ENCODE measurements around the gene RAB5A. TPM values are rescaled to one million over a fixed set of nuclear protein-coding genes. Genes with fewer than 3 reads are reported as not detected.
"Not testable (repeated sequence)": the region's sequence is repeated elsewhere in the genome, so short reads cannot be mapped to it uniquely, and the experiment has no call there.

Gene RAB5A
- total RNA-seq, 4 donors from 2014 or later, result 59.2 to 88.3 (median 78.4) TPM

- H3K4me3 ChIP-seq, result no peak overlapping the region
Measured at GRCh38 chr3:20013396-20013795, 66.5 kb downstream of the RAB5A start.

GRCh38 chr3:20015525-20015924 lies 68.6 kb downstream of the RAB5A start:
- Histone ChIP-seq H3K36me3 (no peaks in the 10 kb centered on the region), H3K9me3 (no peaks in the 10 kb centered on the region), H3K27me3 (no peaks in the 10 kb centered on the region), H3K27ac (no peak overlapping the region), H3K4me3 (no peak overlapping the region), H3K4me1 (no peaks in the 10 kb centered on the region)
- 88 to 100% methylated on average over 1 of the region's 1 CpG for WGBS, 2 donors (ENCODE audit: low coverage in 1 of 2)
- no peak for ATAC-seq
- TF ChIP-seq POLR2AphosphoS5 (IDR thresholded peaks at IDR 0.05), result no peak
- TF ChIP-seq EP300 (IDR thresholded peaks at IDR 0.05), result no peak
- TF ChIP-seq CTCF (IDR thresholded peaks at IDR 0.05), result no peak
- no peak for TF ChIP-seq POLR2A (IDR thresholded peaks at IDR 0.05)

More at GRCh38 chr3:20013396-20013795, 66.5 kb downstream of the RAB5A start:
- H3K36me3 ChIP-seq, result no peaks in the 10 kb centered on the region
- H3K9me3 ChIP-seq, result no peaks in the 10 kb centered on the region
- WGBS, 2 donors (ENCODE audit: low coverage in 1 of 2), result 86 to 90% methylated on average over 1 of the region's 1 CpG
- H3K27me3 ChIP-seq, result no peaks in the 10 kb centered on the region
- no peak for TF ChIP-seq CTCF (IDR thresholded peaks at IDR 0.05)
- no peak for TF ChIP-seq POLR2AphosphoS5 (IDR thresholded peaks at IDR 0.05)
- TF ChIP-seq POLR2A (IDR thresholded peaks at IDR 0.05), result no peak
- no peak for TF ChIP-seq EP300 (IDR thresholded peaks at IDR 0.05)
- ATAC-seq, result no peak
- H3K27ac ChIP-seq, result no peak overlapping the region
- no peaks in the 10 kb centered on the region for H3K4me1 ChIP-seq

- 91 to 92% methylated on average over 3 of the region's 3 CpGs for WGBS, 2 donors (ENCODE audit: low coverage in 1 of 2)
- not testable (repeated sequence) for H3K27me3 ChIP-seq, H3K9me3 ChIP-seq, H3K4me3 ChIP-seq, H3K4me1 ChIP-seq, ATAC-seq, H3K36me3 ChIP-seq, H3K27ac ChIP-seq
Measured at GRCh38 chr3:20016076-20016475, 69.2 kb downstream of the RAB5A start.

- H3K36me3 ChIP-seq, result no peaks in the 10 kb centered on the region
- no peaks in the 10 kb centered on the region for H3K9me3 ChIP-seq
- no peak overlapping the region for H3K4me3 ChIP-seq
- peak overlapping the region; percentile 34 to 80 (median 67) for H3K27ac ChIP-seq
- 38 to 44% methylated on average over 1 to 2 of the region's 2 CpGs for WGBS, 2 donors (ENCODE audit: low coverage in 1 of 2)
- no peaks in the 10 kb centered on the region for H3K27me3 ChIP-seq
- ATAC-seq, result no peak
- TF ChIP-seq POLR2A (IDR thresholded peaks at IDR 0.05) (no peak), POLR2AphosphoS5 (IDR thresholded peaks at IDR 0.05) (no peak), EP300 (IDR thresholded peaks at IDR 0.05) (no peak), CTCF (IDR thresholded peaks at IDR 0.05) (no peak)
- H3K4me1 ChIP-seq, result peaks cover 7 to 28% (median 11%) of the 10 kb centered on the region in 3 donors
Measured at GRCh38 chr3:20022954-20023622, 76.2 kb downstream of the RAB5A start.

GRCh38 chr3:20023623-20024405 lies 76.9 kb downstream of the RAB5A start:
- Histone ChIP-seq H3K4me3 (no peak overlapping the region), H3K27me3 (no peaks in the 10 kb centered on the region), H3K27ac (peak overlapping the region; percentile 40 to 80 (median 67)), H3K36me3 (no peaks in the 10 kb centered on the region), H3K4me1 (peaks cover 7 to 28% (median 11%) of the 10 kb centered on the region in 3 donors), H3K9me3 (no peaks in the 10 kb centered on the region)
- TF ChIP-seq CTCF (IDR thresholded peaks at IDR 0.05) (no peak), POLR2AphosphoS5 (IDR thresholded peaks at IDR 0.05) (peak; percentile 21)
- WGBS, 2 donors (ENCODE audit: low coverage in 1 of 2), result 10% methylated on average over 2 of the region's 2 CpGs; no CpG with 5 or more reads in 1 of the 2 donors
- ATAC-seq, result peak; percentile 69
